ENCODE results near the gene ZSWIM6. TPM values are rescaled to one million over a fixed set of nuclear protein-coding genes. Genes with fewer than 3 reads are reported as not detected.

The ZSWIM6 gene
- polyA plus RNA-seq, 1 donor from 2014 or later = 0.60 TPM

DNA sequence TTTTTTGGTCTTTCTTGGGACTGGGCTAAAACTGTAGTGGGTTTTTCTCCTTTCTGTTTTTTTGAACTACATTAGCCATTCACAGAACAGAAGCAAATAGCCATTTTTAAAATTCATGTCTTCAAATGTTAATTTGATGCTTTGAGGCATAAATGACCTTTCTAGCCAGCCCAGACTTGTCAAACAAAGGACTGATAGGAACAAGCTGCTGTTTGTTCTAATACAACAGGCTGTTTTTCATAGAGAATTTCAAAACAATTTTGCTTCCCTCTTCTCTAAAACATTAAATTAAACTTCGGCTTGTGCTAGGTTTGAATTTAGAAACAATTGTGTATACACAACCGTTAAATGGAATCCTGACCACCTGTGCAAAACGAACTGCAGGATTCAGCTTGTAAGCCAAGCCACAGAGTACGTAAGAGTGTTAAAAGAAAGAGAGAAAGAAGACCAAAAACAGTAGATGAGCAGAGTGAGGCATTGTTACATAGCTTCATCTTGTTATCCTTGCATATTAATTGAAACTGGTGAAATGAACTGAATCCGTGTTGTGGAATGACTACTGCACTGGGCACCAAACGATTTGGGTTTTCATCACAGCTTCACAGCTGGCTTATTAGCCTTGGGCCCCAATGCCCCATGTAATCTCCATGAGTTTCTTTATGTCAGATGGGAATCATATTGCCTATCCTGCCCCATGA lies 100.0 kb downstream of the ZSWIM6 start:
- H3K36me3 Mint-ChIP-seq = peaks cover 5% of the 10 kb centered on the region
- no peak overlapping the region for H3K4me3 Mint-ChIP-seq
- H3K27ac Mint-ChIP-seq = no peak overlapping the region
- H3K4me1 Mint-ChIP-seq = peaks cover 11 to 29% (median 22%) of the 10 kb centered on the region in 3 donors
- H3K27me3 Mint-ChIP-seq = no peaks in the 10 kb centered on the region
- no peaks in the 10 kb centered on the region for H3K9me3 Mint-ChIP-seq

DNA sequence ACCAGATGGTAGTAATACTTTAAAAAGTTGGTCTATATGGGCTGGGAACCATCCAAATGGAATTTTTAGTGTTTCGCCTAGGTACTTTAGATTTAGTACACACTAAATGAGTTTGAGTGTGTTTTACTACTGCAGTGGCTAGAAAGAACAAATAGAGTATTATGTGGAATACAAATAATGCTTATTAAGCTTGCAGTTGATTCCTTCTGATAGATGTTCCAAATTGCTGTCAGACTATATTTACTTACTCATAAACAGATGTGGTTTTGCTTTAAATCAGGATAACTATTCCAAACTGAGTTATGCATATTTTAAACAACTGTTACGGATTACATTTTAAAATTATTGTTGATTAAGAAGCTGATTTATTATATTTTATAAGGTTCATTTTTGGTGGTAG lies 103.3 kb downstream of the ZSWIM6 start:
- no peak overlapping the region for H3K4me3 Mint-ChIP-seq
- H3K36me3 Mint-ChIP-seq = no peaks in the 10 kb centered on the region
- peaks cover 4 to 14% (median 7%) of the 10 kb centered on the region in 3 donors for H3K4me1 Mint-ChIP-seq
- peaks cover 0 to 4% (median 2%) of the 10 kb centered on the region in 3 donors for H3K9me3 Mint-ChIP-seq
- H3K27ac Mint-ChIP-seq = no peak overlapping the region
- no peaks in the 10 kb centered on the region for H3K27me3 Mint-ChIP-seq

GRCh38 chr5:61438298-61438970 lies 106.4 kb downstream of the ZSWIM6 start:
- no peak overlapping the region for H3K4me3 Mint-ChIP-seq
- H3K27ac Mint-ChIP-seq = no peak overlapping the region
- H3K27me3 Mint-ChIP-seq = no peaks in the 10 kb centered on the region
- H3K9me3 Mint-ChIP-seq = peaks cover 9 to 26% (median 16%) of the 10 kb centered on the region in 3 donors
- H3K4me1 Mint-ChIP-seq = peaks cover 2 to 8% (median 2%) of the 10 kb centered on the region in 3 donors
- H3K36me3 Mint-ChIP-seq = peaks cover 5% of the 10 kb centered on the region

DNA sequence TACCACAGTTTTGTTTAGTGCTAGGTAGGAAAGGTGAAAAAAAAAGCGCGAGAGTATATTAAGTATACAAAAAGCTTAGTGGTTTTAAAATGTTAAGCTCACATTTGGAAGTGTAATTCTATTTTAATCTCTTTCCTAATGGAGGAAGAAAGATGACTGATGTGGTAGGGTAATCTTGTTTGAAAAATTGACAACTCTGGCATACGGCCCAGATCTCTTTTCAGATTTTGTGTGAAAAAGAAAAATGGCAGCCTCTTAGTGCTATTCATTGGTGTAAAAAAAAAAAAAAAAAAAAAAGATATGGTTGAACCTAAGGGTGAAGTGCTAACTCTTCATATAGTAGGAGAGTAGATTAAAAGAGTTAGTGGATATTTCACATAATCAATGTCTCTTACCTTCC lies 108.0 kb downstream of the ZSWIM6 start:
- Mint-ChIP-seq H3K27ac (no peak overlapping the region), H3K4me3 (no peak overlapping the region), H3K36me3 (peaks cover 6% of the 10 kb centered on the region), H3K4me1 (peaks cover 2 to 8% (median 2%) of the 10 kb centered on the region in 3 donors), H3K9me3 (peaks cover 9 to 27% (median 16%) of the 10 kb centered on the region in 3 donors), H3K27me3 (no peaks in the 10 kb centered on the region)

- Mint-ChIP-seq H3K4me1 (peaks cover 2 to 8% (median 2%) of the 10 kb centered on the region in 3 donors), H3K9me3 (peaks cover 9 to 27% (median 16%) of the 10 kb centered on the region in 3 donors), H3K27me3 (no peaks in the 10 kb centered on the region), H3K4me3 (no peak overlapping the region), H3K36me3 (peaks cover 10% of the 10 kb centered on the region), H3K27ac (no peak overlapping the region)
These were observed 108.5 kb downstream of the ZSWIM6 start for GRCh38 chr5:61440596-61440995.

DNA sequence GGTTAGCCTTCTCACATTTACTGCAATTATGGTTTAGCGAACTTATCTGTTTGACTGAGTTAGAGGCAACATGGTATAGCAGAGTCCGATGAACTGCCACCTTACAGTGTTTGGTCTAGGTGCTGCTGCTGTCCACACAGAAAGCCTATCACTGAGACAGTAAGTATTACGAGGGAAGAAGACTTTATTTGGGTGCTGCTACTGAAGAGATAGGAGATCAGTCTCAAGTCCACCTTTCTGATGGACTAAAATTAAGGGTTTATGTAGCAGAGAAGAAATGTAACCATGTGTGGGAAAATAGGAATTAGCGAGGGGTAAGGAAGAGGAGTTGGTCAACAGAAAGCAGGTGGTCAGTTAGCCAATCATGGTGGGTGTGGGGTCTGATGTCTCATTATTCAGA lies 109.7 kb downstream of the ZSWIM6 start:
- Mint-ChIP-seq H3K9me3 (peaks cover 9 to 27% (median 16%) of the 10 kb centered on the region in 3 donors), H3K36me3 (peaks cover 13% of the 10 kb centered on the region)

GRCh38 chr5:61447780-61448495 lies 115.9 kb downstream of the ZSWIM6 start:
- Mint-ChIP-seq H3K4me3 (peak overlapping the region in 1 of 4 donors; percentile 65), H3K27me3 (no peaks in the 10 kb centered on the region), H3K36me3 (peaks cover 18% of the 10 kb centered on the region), H3K9me3 (peaks cover 7 to 27% (median 12%) of the 10 kb centered on the region in 3 donors), H3K4me1 (peaks cover 0 to 10% (median 2%) of the 10 kb centered on the region in 3 donors), H3K27ac (no peak overlapping the region)

More for the DNA sequence above, 109.7 kb downstream of the ZSWIM6 start:
- no peaks in the 10 kb centered on the region for H3K27me3 Mint-ChIP-seq
- no peak overlapping the region for H3K27ac Mint-ChIP-seq
- H3K4me3 Mint-ChIP-seq = no peak overlapping the region
- peaks cover 2% of the 10 kb centered on the region in 3 donors for H3K4me1 Mint-ChIP-seq

GRCh38 chr5:61449804-61450492 lies 117.9 kb downstream of the ZSWIM6 start:
- peaks cover 0 to 10% (median 2%) of the 10 kb centered on the region in 3 donors for H3K4me1 Mint-ChIP-seq
- H3K4me3 Mint-ChIP-seq = no peak overlapping the region
- H3K9me3 Mint-ChIP-seq = peaks cover 7 to 21% (median 12%) of the 10 kb centered on the region in 3 donors
- H3K36me3 Mint-ChIP-seq = peaks cover 18% of the 10 kb centered on the region
- no peaks in the 10 kb centered on the region for H3K27me3 Mint-ChIP-seq
- H3K27ac Mint-ChIP-seq = no peak overlapping the region

- H3K27me3 Mint-ChIP-seq = no peaks in the 10 kb centered on the region
- H3K4me3 Mint-ChIP-seq = no peak overlapping the region
- H3K27ac Mint-ChIP-seq = no peak overlapping the region
- H3K4me1 Mint-ChIP-seq = peaks cover 0 to 14% (median 2%) of the 10 kb centered on the region in 3 donors
- H3K36me3 Mint-ChIP-seq = peaks cover 13% of the 10 kb centered on the region
- peaks cover 7 to 21% (median 12%) of the 10 kb centered on the region in 3 donors for H3K9me3 Mint-ChIP-seq
These were observed 118.6 kb downstream of the ZSWIM6 start for GRCh38 chr5:61450493-61451279.

DNA sequence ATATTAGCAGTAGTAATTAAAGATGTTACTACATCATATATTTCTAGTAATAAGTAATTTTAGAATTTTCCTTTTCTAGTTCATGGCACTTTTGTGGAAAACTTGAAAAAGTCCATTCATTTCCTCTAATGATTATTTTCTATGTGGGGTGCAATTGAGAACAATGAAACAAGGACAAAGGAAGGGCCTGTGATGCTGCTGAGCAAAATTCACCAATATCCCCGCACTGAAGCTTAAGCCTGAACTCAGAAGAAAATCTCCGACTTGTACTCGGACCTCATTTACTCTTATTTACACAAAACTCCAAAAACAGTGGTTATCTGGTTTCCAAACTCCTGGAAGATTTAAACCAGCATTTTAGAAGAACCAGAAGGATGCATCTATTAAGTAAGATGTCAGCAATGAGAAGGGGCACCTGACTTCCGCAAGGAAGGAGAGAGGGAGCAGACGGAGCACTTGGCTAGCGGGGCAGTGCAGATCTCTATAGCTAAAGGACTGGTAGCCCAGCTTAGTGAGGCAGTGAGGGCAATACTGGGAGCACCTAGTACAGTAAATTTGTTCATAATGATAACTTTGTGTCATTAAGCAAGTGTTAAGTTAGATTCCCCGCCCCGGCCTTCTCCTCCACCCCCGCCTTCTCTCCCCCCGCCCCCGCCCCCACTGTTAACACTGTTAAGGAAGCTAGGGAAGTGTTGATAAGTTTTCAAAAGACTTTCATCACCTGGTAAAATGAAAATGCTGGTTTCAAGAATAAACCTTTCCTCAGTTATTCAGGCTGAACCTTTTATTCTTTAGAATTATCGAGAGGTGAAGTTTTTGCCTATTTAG lies 123.3 kb downstream of the ZSWIM6 start:
- Mint-ChIP-seq H3K36me3 (peaks cover 2% of the 10 kb centered on the region), H3K4me1 (peaks cover 3 to 16% (median 5%) of the 10 kb centered on the region in 3 donors), H3K4me3 (no peak overlapping the region), H3K27me3 (no peaks in the 10 kb centered on the region), H3K9me3 (peaks cover 0 to 4% (median 0%) of the 10 kb centered on the region in 3 donors), H3K27ac (no peak overlapping the region)

DNA sequence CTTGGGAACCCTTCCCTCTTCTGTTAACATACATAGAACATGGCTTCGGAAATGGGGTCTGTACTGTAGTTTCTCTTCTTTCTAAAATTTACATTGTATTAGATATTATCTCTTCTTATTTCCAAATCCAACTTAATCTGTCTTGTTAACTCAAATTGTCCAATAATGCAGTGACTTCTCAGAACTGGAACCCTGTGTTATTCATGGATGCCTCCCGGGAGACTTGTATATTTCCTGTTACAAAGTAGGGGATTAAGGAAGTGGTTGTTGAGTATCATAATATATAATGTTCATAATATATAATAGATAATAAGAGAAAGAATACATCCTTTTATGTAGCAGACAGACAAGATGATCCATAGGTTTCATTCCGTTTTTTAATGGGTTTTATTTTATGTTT lies 128.4 kb downstream of the ZSWIM6 start:
- no peaks in the 10 kb centered on the region for H3K9me3 Mint-ChIP-seq
- peaks cover 8 to 21% (median 10%) of the 10 kb centered on the region in 3 donors for H3K4me1 Mint-ChIP-seq
- H3K27ac Mint-ChIP-seq = no peak overlapping the region
- no peaks in the 10 kb centered on the region for H3K27me3 Mint-ChIP-seq
- H3K36me3 Mint-ChIP-seq = peaks cover 2% of the 10 kb centered on the region
- peak overlapping the region in 1 of 4 donors; percentile 56 for H3K4me3 Mint-ChIP-seq

DNA sequence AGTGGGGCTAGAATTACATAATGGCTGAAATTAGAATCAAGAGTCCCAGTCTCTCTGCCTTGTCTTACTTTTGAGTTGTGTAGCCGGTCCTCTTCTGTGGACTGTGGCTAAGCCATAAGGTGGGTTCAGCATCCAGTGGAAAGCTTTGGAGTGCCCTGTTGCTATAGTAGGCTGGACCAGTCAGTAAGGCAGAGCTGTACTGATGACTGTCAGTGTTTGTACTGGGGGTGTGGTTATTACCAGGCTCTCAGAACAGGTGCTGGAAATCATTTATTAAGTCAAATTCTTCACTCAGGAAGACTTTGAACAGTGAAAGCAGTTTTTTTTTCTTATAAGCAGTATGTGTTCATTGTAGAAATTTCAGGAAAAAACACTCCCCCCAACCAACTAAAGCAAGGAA lies 129.4 kb downstream of the ZSWIM6 start:
- peaks cover 8 to 23% (median 16%) of the 10 kb centered on the region in 3 donors for H3K4me1 Mint-ChIP-seq

DNA sequence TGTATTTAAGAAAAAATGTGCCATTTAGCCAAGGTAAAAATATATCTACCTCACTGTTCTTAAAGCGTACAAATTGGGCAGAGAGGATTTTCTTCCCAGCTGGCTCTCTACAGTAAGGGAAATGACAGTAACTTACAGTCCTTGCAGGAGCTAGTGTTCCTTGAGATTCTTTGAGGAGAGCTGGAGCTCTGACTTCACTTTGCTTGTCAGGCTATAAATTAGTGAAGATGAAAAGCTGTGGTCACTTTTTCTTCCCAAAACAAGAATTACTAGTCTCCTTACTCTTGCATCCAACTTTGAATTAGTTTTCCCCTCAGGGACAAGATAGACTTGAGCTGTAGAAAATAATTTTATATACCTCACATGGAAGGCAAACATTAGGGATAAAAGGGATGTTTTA lies 129.9 kb downstream of the ZSWIM6 start:
- H3K9me3 Mint-ChIP-seq = no peaks in the 10 kb centered on the region

More for the DNA sequence above, 129.4 kb downstream of the ZSWIM6 start:
- Mint-ChIP-seq H3K9me3 (no peaks in the 10 kb centered on the region), H3K27me3 (no peaks in the 10 kb centered on the region), H3K36me3 (peaks cover 2% of the 10 kb centered on the region), H3K4me3 (no peak overlapping the region), H3K27ac (no peak overlapping the region)

More for the DNA sequence above, 129.9 kb downstream of the ZSWIM6 start:
- no peak overlapping the region for H3K27ac Mint-ChIP-seq
- H3K4me3 Mint-ChIP-seq = no peak overlapping the region
- H3K36me3 Mint-ChIP-seq = peaks cover 2% of the 10 kb centered on the region
- no peaks in the 10 kb centered on the region for H3K27me3 Mint-ChIP-seq
- H3K4me1 Mint-ChIP-seq = peaks cover 11 to 21% (median 17%) of the 10 kb centered on the region in 3 donors
